Left renal cortex interstitium (tissue), 4 donors: ENCODE results near the gene TGFBI. TPM values are rescaled to one million over a fixed set of nuclear protein-coding genes. Genes with fewer than 3 reads are reported as not detected.

Source experiments
- polyA plus RNA-seq, 4 donors: library from polyadenylated mRNA; unstranded; fragments of 120-200 nt; gene quantifications; one replicate each; pipeline ENCODE4 v1.2.1, GENCODE V29; 2013; ENCODE audit not compliant: insufficient read length in 4 of 4

TGFBI gene
- polyA plus RNA-seq, 4 donors: 212 to 302 (median 253) TPM

Other genes starting within 250 kb of the TGFBI start
- 1 to 10 TPM; 2.8 to 4.4 (median 3.9) TPM for gene SLC25A48, start 194.3 kb upstream of the TGFBI start, polyA plus RNA-seq
- not detected for gene IL9, start 133.1 kb upstream of the TGFBI start, polyA plus RNA-seq
- 1 to 10 TPM; 1.3 to 4.0 (median 2.7) TPM for gene LECT2, start 74.0 kb upstream of the TGFBI start, polyA plus RNA-seq
- gene SMAD5, start 103.9 kb downstream of the TGFBI start, polyA plus RNA-seq: 10 to 100 TPM; 63.7 to 77.8 (median 66.5) TPM
- 10 to 100 TPM; 10.4 to 20.4 (median 17.7) TPM for gene SMIM32, start 164.2 kb downstream of the TGFBI start, polyA plus RNA-seq